ENCODE results near the gene NAPG.
"Not testable (repeated sequence)": the region's sequence is repeated elsewhere in the genome, so short reads cannot be mapped to it uniquely, and the experiment has no call there.

Gene NAPG

GRCh38 chr18:10552226-10552625 is 26.4 kb downstream of the NAPG start:
- FAIRE-seq, result no peak

DNA sequence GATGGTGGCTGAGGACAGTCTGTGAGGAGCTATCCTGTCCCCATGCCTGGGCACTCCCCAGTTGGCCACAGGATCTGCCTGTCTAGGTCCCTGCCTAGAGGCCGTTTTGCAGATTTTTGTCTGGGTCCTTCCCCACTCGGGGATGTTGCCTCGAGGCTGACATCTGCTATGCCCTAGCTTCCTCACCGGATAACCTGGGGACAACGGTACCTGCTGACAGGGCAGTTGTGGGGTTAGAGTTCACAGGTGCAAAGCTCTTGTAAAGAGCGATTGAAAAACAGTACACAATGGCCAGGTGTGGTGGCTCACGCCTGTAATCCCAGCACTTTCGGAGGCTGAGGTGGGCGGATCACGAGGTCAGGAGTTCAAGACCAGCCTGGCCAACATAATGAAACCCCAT is 30.4 kb downstream of the NAPG start:
- FAIRE-seq, result not testable (repeated sequence)

DNA sequence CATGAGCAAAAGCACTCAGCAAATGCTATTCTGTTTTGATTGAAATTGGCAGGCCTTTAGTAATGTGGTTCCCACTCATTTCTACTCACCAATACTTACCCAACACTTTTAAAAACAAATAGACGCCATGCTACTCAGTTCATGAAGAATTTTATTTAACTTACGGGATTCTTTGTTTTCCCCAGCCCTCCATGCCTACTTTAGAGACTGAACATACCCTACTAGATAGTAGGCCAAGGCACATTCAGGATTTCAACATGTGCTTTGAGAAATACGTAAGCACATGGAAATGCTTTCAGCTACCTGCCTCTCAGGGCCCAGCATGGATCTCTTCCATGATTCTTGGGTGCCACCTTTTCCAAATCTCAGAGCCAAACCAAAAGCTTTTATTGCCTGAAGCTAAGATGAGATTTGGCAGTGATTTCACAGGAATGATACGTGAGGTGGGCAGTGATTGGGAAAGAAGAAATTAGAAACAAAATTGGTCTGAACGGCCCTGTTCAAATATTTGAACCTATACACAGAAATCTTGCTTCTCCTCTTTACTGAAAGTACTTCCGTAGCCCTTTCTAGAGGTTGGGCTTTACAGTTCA is 31.4 kb downstream of the NAPG start:
- FAIRE-seq, result no peak

- no peak for FAIRE-seq
These were observed 32.6 kb downstream of the NAPG start for GRCh38 chr18:10558243-10558966.

DNA sequence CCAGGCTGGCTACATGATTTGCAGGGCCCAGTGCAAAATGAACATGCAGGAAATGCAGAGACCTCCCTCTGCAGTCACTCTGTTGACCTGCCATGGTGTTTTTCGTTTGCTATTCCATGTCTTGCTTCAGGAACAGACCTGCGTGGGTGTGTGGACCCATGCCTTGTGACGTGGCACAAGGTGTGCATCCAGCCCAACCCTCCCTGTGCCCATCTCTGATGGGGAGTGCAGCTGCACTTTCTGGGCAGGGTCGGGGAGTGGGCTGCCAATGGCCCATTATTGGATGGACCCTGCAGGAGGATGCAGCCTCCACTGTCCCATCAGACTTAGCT is 33.1 kb downstream of the NAPG start:
- no peak for FAIRE-seq

- FAIRE-seq, result no peak
These were observed 34.0 kb downstream of the NAPG start for GRCh38 chr18:10559553-10560451.

GRCh38 chr18:10560452-10561045 is 34.7 kb downstream of the NAPG start:
- FAIRE-seq, result no peak

DNA sequence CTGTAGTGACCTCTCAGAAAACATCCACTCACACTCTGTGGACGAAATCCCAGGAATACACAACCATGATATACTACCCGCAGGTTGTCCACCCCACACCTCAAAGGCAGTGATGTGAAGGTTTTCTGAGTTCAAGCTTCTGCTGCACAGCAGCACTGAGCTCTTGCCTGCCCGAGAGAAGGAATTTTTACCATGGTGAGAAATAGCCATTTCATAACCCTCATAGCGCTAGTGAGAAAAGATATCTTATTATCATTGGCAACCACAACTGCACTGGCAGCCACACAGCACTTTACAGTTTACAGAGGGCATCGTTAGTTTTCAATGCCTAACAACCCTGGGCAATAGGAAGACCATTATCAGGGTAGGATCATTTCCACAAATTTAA is 36.9 kb downstream of the NAPG start:
- FAIRE-seq, result no peak

GRCh38 chr18:10563886-10564285 is 38.1 kb downstream of the NAPG start:
- FAIRE-seq, result no peak

- FAIRE-seq, result no peak
These were observed 39.3 kb downstream of the NAPG start for GRCh38 chr18:10564975-10565773.

DNA sequence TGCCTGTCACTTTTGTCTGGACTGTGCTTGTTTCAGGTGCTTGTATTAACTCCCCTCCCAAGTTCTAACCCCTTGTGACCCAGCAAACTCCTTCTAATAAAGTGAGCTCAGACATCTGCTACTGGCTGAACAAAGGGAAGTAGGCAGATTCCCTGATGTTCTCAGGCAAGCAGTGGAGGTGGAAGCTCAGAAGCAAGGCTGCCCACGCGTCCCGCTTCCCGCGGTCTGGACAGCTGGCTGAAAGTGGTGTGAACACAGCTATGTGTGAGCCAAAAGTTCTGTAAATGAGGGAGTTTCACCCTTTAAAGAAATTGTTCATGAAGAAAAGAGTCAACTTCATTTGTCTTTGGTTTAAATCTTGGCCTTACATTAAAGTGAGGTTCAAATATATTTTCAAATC is 40.0 kb downstream of the NAPG start:
- no peak for FAIRE-seq

GRCh38 chr18:10566390-10566789 is 40.6 kb downstream of the NAPG start:
- no peak for FAIRE-seq

DNA sequence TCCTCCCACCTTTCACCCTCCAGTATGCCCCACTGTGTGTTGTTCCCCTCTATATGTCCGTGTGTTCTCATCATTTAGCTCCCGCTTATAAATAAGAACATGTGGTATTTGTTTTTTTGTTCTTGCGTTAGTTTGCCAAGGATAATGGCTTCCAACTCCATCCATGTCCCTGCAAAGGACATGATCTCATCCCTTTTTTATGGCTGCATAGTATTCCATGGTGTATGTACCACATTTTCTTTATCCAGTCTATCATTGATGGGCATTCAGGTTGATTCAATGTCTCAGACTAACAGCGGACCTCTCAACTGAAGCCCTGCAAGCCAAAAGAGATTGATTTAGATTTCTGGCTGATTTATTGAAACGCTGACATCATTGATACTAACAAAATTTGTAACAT is 44.1 kb downstream of the NAPG start:
- not testable (repeated sequence) for FAIRE-seq

GRCh38 chr18:10570622-10571021 is 44.8 kb downstream of the NAPG start:
- no peak for FAIRE-seq

GRCh38 chr18:10571537-10571936 is 45.7 kb downstream of the NAPG start:
- FAIRE-seq, result no peak

DNA sequence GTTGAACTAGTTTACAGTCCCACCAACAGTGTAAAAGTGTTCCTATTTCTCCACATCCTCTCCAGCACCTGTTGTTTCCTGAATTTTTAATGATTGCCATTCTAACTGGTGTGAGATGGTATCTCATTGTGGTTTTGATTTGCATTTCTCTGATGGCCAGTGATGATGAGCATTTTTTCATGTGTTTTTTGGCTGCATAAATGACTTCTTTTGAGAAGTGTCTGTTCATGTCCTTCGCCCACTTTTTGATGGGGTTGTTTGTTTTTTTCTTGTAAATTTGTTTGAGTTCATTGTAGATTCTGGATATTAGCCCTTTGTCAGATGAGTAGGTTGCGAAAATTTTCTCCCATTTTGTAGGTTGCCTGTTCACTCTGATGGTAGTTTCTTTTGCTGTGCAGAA is 47.4 kb downstream of the NAPG start:
- not testable (repeated sequence) for FAIRE-seq

DNA sequence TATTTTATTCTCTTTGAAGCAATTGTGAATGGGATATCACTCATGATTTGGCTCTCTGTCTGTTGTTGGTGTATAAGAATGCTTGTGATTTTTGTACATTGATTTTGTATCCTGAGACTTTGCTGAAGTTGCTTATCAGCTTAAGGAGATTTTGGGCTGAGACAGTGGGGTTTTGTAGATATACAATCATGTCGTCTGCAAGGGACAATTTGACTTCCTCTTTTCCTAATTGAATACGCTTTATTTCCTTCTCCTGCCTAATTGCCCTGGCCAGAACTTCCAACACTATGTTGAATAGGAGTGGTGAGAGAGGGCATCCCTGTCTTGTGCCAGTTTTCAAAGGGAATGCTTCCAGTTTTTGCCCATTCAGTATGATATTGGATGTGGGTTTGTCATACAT is 48.6 kb downstream of the NAPG start:
- FAIRE-seq, result not testable (repeated sequence)

- FAIRE-seq, result not testable (repeated sequence)
These were observed 52.2 kb downstream of the NAPG start for GRCh38 chr18:10577842-10578572.

DNA sequence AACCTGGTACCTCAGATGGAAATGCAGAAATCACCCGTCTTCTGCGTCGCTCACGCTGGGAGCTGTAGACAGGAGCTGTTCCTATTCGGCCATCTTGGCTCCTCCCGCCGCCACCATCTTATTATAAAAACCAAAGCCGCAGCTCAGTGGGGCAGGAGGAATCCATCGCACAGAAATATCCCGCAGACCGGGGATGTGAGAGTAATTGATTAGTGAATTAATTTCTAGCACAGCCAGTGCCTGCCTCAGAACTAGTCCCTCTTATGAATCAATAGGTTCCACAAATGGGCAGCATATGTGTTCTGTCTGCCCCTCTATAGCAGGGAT is 52.7 kb downstream of the NAPG start:
- not testable (repeated sequence) for FAIRE-seq

- FAIRE-seq, result no peak
These were observed 53.4 kb downstream of the NAPG start for GRCh38 chr18:10579079-10579867.

DNA sequence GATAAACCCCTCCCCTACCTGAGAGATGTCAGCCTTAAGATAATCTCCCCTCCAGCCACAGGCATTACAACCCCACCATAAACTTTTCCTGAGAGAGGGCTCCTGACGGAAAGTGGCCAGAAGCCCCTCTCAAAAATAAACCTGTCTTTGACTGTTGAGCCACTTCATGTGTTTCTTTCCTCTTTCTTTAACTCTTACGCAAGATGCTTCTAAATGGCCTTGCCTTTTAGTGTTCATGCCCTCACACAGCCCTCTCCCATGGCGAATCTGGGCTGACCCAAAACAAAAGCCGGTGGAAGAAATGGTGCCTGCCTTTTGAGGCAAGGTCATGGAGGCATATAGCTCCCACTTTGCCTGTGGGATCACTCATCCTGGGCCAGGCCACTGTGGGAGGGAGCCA is 54.4 kb downstream of the NAPG start:
- FAIRE-seq, result no peak

All from TTC549 (cell line).